GM12801 (cell line): ENCODE data around the gene SLC2A6.

Source experiments
- TF ChIP-seq, protein P1 (sequence below): IDR thresholded peaks from one replicate; pipeline ENCODE4 v1.5.1; 2011; ENCODE audit warnings: control low read depth; ENCODE audit not compliant: insufficient read length; ENCODE audit errors: extremely low read depth

The SLC2A6 gene

DNA sequence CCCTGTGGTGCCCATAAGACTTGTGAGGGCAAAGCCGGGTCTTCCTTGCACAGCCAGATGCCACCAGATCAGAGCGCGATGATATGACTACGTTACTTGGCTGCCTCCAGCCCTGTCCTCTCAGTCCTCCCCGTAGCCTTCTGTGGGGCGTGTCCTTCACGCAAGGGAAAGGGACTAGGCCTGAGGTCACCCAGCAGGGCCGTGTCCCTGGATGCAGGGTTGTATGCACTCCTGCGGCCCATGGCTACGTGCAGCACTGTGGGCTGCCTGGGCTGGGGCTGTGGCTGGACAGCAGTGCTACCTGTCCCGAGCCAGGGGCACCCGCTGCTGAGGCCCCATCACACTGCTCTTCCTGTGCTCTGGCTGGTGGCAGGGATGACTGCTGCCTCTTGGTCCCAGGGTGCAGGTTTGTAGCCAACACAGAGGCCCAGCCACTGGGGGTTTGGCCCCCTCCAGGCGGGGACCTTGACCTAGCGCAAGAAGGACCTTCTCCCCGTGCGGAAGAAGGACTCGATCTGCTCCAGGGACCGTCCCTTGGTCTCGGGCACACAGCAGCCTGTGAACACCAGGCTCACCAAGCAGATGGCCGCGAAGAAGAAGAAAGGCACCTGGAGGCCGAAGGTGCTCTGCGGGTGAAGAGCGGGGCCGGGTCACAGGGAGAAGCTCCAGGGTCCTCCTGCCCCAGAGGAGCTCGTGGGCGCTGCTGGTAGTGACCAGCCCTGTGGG lies 7.2 kb downstream of the SLC2A6 start:
- TF ChIP-seq, protein P1, sequence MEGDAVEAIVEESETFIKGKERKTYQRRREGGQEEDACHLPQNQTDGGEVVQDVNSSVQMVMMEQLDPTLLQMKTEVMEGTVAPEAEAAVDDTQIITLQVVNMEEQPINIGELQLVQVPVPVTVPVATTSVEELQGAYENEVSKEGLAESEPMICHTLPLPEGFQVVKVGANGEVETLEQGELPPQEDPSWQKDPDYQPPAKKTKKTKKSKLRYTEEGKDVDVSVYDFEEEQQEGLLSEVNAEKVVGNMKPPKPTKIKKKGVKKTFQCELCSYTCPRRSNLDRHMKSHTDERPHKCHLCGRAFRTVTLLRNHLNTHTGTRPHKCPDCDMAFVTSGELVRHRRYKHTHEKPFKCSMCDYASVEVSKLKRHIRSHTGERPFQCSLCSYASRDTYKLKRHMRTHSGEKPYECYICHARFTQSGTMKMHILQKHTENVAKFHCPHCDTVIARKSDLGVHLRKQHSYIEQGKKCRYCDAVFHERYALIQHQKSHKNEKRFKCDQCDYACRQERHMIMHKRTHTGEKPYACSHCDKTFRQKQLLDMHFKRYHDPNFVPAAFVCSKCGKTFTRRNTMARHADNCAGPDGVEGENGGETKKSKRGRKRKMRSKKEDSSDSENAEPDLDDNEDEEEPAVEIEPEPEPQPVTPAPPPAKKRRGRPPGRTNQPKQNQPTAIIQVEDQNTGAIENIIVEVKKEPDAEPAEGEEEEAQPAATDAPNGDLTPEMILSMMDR = no peak

DNA sequence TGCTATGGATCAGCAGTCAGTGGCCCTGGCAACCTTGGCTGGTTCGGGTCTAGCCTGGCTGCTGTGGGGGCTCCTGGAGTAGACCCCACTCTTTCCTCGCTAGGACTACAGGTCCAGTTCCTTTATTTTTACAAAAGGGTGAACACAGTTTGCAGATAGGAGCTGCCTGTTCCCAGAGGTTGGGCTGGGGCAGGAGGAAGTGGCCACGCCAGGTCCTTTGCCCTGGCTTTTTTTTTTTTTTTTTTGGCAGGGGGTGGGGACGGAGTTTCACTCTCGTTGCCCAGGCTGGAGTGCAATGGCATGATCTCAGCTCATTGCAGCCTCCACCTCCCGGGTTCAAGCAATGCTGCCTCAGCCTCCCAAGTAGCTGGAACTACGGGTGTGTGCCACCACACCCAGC lies 7.9 kb downstream of the SLC2A6 start:
- TF ChIP-seq, protein P1 = no peak

DNA sequence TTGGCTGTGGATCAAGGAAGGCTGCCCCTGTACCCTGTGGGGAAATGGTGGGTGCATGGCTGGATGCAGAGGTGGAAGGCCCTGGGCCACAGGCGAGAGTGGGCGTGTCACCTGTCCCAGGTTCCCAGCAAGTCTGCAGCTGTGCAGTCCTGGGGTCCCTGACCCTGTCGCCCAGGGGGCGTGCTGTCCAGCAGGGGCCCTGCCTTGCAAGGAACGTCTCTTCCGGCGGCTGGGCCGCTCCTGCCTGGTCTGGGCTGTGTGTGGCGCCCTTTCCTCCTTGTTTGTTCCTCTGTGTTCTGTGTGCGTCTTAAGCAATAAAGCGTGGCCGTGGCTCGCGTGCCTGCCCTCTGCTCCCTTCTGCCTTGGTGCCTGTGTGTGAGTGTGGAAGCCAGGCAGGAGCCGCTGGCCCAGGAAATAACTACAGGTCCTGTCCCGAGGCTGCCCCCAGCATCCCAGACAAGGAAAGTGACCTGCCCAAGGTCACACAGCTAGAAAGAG lies 8.4 kb downstream of the SLC2A6 start:
- TF ChIP-seq, protein P1 = no peak

DNA sequence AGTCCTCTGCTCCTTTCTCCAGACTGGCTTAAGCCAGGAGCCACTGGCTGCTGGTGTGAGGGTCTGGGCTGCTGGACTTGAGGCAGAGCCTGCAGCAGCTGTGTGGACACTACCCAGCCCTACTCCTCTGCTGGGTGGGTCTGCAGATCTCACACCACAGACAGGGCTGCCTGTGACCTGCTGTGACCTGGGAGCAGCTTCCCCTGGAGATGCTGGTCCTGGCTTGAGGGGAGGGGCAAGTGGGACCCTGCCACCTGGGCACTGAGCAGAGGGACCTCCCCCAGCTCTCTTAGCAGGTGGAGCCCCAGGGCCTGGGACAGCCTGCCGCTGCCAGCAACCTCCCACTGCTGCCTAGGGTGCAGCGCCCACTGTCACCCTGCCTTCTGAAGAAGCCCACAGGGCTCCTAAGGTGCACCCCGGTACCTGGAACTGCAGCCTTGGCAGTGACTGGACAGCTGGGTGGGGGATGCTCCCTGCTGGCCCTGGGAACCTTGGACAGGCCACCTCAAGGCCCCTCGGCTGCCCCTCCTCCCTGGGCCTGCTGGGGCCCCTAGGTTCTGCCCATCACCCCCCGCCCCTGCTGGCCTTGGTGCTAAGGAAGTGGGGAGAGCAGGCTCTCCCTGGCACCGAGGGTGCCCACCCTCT lies 10.0 kb downstream of the SLC2A6 start:
- TF ChIP-seq, protein P1 = no peak

DNA sequence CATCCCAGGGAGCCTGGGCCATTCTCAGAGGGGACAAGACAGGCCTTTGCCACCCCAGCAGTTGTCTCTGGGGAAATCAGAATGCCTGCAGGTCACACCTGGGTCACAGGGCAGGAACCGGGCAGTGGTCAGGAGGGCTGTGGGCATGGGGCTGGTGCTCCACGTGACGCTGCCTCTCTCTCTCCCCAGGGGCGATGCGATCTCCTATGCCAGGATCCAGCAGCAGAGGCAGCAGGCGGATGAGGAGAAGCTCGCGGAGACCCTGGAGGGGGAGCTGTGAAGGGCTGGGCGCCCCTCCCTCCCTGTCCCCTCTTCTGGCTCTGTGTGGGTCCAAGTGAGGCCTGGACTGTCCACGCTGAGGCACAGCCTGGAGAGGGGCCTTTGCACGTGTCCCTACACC lies 10.5 kb downstream of the SLC2A6 start:
- TF ChIP-seq, protein P1 = no peak

DNA sequence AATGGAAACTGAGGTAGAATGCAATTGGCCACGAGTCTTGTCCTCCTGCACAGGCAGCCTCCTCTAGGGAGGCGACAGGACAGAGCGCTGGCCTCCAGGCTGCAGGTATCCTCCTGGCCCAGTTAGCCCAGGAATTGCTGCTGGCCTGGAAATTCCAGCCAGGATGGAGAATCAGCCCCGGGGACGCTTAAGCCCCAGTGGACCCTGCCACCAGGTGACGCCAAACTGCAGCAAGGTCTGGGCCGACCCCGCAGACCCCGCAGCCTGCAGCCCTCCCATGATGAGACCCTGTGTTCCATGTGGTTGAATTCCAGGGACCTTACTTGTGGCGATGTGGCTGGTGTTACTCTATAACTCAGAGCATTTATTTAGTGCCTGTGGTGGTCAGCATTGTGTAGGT lies 11.8 kb downstream of the SLC2A6 start:
- TF ChIP-seq, protein P1 = no peak

DNA sequence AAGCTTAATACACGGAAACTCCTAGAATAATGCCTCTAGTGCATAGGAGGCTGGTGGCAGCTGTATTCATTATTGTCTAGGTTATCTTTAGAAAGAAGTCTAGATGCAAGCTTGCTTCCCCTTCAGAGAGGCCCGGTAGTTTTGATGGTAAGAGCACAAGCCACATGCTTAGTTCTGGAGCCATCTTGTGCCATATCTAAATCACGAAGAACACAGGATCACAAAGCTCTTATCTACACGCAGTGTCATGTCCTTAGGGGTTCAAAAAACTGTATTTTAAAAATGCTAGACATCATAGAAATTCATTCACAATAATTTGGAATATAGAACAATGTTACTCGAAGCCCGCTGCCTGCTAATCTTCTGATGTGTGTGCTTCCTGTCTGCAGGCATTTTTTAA lies 12.9 kb downstream of the SLC2A6 start:
- TF ChIP-seq, protein P1 = no peak
